NCI-H524 (cell line): ENCODE measurements around the gene IGFALS.
A peak's percentile ranks its signal among the peaks of the same experiment; 100 is the strongest.
"Not testable (repeated sequence)": the region's sequence is repeated elsewhere in the genome, so short reads cannot be mapped to it uniquely, and the experiment has no call there.

Experiments
- DNase-seq, 2 experiments: peaks; one replicate each; lab custom pipeline; 2025; lab: John Stamatoyannopoulos, UW

The IGFALS gene

DNA sequence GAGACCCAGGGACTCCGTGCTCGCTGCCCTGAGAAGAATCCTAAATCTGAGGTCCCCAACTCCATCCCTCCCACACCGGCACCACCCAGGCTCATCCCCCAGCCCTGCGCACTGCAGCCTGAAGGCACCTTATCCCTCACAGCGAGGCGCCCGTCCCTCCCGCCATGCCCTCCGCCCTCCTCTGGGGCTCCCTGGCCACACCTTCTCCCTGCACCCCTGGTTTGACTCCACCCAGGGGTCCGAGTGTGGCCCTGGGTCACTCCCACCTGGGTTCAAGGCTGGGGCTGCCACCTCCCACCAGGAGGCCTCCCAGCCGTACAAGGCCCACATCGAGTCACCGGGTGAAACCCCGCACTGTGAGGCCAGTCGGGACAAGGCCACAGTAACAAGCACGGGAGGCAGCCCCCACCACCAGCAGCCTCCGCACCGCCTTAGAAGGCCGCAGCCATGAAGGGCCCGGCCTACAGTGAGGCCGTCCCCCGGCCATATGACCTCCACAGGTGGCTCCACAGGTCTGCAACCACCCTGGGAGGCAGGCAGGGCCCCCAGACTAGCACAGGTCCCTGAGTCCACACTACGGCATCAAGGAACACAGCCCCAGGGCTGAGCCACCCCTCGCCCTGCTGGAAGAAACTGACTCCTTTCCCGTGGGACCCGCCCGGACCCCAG, 24.8 kb upstream of the IGFALS start:
- DNase-seq, result no peak

DNA sequence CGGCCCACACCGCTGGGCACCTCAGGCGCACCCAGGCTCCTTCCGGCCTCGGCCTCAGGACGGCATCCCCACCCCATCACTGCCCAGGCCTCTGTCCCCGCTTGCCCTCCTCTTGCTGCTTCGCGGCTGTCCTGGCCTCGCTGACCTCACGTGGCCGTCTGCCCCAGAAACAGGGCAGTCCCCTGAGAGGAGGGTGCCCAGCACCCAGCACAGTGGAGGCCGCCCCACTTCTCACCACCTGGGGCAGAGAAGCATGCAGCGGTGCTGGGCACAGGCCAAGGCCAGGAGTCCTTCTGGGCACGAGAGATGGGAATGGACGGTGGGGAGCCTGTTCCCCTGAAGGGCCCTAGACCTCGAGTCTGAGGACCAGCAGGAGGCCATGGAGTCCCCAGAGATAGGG, 24.2 kb upstream of the IGFALS start:
- no peak for DNase-seq

DNA sequence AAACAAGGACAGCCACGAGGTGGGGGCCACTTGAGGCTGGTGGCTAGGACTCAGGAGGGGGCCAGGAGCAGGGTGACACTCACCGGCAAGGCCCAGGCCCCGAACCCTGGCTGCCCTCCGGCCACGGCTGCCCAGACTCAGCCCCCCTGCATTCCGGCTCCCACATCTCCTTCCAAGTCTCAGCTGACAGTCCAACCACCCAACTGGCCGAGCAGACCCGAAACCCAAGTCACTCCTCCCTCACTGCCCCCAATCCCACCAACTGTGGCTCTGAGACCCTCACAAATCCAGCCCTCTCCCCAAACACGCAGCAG, 23.7 kb upstream of the IGFALS start:
- DNase-seq, result no peak

DNA sequence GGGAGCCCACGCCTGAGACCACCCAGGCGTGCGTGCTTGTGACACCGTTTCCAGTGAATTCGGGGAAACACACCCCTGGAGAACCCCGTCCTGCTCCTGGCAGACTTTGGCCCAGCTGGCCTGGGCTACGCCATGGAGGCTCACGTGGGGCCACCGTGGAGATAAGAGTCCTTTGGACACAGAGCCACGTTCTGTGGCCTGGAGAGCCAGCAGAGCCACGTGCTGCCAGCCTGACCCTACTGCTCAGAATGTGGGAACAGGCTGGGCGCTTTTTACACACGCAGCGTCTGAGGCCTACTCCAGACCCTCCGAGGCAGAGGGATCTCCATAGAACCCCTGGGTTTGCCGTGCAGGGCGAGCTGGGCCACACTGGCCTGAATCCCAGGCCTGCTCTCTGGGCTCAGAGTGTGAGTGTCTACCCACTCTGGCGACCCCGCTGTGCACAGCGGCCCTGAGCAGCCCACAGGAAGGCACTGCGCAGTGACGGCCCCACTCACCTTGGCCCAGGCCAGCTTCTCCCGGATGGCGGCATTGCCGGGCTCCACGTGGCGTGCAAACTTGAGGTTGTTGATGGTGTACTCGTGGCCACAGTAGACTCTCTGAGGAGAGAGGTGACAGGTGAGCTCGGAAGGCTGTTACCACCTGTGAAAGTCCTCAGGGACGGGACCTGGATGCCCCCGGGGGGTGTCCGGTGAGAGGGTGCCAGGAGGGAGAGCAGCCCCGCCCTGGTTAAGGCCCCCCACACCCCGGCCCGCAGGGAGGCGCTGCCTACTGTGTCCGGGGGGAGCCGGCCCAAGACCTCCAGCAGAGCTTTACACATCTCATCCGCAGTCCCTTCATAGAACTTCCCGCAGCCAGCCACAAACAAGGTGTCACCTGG, 23.1 kb upstream of the IGFALS start:
- DNase-seq, result no peak

DNA sequence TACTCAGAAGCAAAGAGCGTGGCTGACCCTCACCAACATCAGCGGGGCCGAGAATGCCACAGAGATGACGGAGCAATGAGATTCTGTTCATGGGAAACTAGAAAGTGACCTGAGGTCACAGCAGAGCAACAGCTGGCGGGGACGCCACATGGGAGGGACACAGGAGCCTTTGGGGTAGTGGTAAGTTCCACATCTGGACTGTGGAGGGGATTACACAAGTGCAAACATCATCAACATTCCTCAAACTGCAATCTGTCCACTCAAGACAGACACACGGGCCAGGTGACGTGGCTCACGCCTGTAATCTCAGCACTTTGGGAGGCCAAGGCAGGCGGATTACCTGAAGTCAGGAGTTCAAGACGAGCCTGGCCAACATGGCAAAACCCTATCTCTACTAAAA, 22.0 kb upstream of the IGFALS start:
- DNase-seq, result no peak

DNA sequence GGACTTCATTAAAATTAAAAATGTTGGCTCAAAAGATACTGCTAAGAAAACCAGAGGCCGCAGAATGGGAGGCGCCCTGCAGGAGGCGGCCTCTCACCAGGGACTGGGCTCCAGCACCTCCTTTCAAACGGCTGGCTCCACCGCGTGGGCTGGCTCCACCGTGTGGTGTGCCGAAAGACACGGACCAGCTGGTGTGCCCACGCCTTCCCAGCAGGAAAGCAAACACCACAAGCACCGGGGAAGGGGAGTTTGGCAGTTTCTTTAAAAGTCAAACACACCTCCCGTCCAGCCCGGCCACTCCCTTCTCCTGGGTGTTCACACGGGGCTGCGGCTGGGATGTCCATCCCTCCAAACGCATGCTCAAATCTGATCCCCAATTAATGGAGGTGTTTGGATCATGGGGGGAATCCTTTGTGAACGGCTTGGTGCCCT, 19.2 kb upstream of the IGFALS start:
- DNase-seq, result peak; percentile 70 to 83

DNA sequence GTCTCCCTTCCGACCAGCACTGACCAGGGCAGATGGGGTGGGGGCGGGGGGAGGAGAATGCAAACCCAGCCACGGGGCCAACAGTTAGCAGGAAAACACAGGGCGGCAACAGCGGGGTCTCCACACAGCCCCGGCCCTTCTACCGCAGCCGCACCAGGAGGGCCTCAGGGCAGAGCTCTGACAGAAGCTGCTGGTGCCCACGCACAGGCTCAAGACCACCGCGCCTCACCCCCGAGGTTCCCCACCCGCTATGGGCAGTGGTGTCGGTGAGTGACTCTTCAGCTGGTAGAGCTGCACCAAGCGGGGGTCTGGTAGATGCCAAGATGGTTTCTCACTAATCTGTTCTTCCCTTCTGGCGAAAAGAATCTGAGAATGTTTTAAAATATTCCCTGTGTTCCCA, 17.0 kb upstream of the IGFALS start:
- DNase-seq, result no peak

DNA sequence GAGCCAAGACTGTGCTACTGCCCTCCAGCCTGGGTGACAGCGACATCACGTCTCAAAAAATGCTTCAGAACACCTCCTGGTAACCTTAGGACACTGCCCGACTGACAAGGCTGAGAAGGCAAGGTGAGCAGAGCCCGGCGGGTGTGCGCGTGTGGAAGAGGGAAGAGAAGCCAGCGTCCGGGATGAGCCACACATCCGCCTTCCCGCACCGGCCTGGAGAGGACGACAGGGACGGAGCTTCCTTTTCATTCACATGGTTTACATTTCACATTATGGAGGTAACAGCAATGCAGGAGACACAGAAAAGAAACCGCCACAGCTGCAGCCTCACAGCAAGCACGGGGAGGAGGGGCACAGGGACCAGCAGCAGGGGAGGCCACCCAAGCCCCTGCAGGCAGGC, 16.6 kb upstream of the IGFALS start:
- no peak for DNase-seq

DNA sequence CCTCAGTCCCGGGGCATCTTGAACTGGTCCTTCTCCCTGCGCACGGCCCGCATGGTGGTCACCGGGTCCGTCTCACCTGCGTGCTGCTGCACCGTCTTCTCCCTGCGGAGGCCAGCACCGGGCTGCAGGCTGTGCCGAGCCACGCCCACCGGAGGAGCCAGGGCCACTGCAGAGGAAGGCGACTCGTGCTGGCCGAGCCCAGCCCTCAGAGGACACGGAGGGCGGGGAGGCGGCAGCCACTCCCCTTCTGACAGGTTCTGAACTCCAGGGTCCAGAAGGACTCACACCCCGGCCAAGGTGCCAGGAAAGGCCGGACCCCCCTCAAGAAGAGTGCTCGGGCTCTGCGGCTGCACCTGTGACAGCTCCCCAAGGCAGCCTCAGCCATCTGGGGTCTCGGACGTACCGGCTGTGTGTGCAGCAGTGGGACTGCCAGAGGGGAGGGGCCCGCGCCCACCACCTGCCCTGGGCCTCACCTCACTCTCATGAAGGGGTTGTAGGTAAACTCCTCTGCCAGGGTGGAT, 15.8 kb upstream of the IGFALS start:
- no peak for DNase-seq

DNA sequence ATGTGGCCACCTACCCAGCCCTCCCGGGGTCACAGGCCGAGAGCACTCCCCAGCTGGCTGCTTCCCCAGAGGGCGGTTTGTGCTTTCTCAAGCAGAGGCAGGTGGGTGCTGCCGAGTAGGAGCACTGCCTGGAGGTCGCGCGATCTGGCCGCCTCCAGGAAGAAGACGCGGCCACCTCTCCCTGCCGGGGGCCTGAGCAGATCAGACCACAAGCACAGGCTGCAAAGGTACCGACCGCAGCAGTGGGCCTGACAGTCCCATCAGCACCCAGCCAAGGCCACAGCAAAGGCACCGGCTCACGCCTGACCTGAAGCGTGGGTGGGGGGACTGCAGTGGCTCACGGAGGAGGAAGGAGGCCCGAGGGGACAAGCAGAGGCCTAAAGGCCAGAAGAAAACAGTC, 15.2 kb upstream of the IGFALS start:
- no peak for DNase-seq

DNA sequence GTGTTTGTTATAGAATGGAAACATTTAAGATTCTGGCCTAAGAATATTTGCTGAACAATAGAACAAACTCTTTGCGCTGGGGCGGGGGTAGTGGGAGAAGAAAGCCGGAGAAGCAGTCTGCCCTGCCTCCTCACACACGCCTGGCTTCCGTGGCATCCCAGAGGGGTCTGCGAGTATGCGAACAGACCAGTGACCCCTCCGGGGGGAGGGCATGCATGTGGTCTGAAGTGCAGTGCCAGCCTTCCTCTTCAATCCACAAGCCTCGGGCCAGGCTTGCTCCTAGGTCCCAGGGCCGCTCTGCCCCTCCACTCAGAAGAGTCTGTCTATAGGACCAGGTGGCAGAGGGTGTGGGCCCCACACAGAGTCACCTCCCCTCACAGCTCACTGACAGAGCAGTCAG, 14.1 kb upstream of the IGFALS start:
- no peak for DNase-seq

DNA sequence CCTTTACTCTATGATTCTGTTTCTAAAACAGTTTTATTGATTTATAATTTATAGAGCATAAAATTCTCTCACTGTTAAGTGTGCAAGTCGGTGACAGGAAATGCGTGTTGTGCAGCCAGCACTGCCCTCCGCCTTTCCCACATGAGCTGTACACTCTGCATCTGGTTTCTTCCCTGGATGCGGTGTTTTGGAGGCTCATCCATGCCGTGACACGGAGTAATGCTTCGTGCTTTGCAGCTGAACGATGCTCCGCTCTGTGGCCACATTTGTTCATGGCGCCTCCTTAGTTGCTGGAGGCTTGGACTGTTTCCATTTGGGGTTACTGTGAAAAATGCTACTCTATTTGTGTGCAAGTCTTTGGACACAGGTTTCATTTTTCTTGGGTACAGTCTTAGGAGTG, 7.2 kb upstream of the IGFALS start:
- DNase-seq, result no peak

DNA sequence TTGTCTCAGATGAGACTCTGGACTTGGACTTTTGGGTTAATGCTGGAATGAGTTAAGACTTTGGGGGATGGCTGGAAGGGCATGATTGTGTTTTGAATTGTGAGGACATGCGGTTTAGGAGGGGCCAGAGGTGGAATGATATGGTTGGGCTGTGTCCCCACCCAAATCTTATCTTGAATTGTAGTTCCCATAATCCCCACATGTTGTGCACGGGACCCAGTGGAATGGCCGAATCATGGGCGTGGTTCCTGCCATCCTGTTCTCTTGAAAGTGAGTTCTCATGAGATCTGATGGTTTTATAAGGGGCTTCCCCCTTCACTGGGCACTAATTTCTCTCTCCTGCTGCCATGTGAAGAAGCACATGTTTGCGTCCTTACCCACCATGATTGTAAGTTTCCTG, 5.8 kb upstream of the IGFALS start:
- DNase-seq, result not testable (repeated sequence)

DNA sequence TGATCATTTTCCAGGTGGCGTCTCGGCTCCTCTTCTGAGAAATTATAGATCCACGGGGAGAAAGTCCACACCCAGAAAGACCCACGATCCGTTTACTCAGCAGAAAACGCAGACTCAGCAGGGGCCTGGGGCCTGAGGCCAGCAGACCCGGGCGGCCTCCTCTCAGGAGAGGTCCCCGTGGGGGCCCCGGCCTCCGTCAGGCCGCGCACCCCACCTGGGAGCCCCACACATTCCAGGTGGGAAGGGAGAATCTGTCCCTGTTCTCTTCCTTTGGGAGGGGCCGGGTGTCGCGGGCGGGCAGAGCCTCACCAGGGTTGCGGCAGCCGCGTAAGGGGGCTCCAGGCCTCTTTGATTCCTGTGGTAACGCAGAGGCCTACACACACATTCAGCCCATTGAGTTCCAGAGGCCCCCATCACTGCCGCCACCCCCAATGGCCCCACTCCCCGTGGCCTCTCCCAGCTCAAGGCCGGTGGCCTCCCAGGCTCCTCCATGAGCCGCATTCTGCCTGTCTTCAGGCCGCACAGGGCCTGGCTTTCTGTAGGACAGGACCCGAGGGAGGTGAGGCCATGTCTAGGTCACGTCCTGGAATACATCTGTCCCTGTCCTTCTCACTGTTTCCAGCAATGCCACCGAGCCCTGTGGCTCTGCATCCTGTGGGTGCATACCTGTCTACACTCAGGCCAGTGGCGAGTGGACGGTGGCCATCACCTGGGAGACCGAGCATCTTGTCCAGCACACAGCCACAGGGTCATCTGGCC, 1.6 kb upstream of the IGFALS start:
- no peak for DNase-seq

DNA sequence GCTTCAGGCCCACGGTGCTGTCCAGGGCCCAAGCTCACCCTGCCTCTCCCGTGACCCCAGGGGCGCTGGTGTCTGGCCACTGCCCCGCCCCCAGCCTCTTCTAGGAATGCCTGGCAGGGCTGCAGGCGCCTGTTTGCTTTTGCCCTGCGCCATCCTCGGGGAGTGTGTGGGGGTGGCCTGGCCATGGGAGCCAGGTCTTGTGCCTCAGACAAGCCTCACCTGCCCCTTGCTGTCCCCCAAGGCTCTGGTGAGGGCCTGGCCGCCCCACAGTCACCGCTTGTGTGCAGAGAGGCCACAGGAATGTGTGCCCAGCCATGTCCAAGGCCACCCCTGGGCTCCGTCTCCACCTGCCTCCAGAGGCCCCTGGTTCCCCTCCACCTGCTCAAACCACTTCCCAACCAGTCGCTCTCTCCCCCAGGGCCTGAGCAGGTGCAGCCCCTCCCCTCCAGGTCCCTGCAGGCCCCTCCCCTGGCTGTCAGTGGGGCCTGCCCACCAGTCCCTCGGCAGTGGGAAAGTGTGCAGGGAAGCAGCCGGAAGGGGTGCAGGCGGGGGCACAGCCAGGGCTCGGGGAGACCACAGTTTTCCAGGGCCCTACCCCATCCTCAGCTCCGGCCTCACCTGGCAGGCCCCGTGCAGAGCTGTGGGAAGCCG, 841 bp upstream of the IGFALS start:
- no peak for DNase-seq

DNA sequence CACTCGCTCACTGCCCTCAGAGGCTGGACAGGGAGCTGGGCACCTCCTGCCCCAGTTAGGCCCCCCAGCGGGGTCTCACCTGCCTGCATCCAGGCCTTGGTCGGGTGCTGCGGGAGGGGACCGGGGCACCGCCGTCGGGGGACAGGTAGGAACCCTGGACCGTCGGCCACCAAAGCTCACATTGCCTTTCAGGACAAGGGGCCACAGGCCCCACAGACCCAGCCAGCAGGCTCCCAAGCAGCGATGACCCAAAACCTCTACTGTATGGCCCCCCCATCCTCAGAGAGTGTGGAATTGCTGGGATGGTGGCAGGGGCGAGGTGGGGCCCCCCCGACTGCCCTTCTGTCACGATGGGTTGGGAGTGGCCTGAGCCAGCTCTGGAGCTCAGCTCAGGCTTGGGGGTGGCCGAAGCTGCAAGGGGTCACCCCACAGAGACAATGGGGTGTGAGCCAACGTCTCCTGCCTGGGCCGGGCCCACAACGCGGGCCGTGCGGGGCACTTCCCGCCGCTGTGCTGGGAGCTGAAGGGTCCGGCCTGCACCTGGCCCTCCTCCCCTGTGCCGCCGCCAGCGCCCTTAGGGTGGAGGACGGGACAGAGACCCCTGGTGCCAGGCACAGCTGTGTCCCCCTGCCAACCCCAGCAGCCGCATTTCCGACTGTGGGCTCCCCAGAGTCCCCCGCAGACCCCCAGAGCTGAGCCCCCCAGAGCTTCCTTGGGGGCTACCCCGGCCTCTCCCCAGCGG, 498 bp downstream of the IGFALS start:
- no peak for DNase-seq

DNA sequence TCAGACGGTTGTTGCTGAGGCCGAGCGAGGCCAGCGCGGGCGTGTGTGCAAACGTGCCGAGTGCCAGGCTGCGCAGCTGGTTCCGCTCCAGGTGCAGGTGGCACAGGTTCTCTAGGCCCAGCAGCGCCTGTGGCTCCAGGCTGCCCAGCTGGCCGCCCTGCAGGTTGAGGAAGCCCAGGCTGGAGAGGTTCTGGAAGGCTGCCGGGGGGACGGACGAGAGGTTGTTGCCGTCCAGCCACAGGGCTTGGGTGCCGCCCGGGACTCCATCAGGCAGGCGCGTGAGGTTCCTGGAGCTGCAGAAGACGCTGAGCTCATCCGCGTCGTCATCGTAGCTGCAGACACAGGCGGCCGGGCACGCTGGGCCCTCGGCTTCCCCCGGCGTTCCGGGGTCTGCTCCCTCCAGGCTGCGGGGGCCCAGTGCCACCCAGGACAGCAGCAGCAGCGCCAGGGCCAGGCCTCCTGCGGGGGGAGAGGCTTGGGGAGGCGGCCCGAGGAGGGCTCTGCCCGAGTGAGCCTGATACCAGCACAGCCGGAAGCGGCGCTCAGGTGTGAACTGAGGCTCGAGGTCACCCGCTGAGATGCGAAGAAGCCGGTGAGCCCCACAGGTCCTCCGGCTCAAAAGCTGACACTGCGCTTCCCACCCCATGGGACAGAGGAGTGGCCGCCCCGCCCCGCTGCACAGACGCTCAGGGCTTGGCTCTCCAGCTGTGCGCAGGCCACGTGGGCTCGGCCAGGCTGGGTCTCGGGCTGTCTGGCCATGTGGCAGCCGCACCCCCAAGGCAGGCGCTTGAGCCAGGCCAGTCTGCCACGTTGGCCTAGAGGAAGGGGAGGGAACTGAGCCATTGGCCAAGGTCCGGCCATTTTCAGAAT, 1.3 kb downstream of the IGFALS start:
- DNase-seq, result no peak

DNA sequence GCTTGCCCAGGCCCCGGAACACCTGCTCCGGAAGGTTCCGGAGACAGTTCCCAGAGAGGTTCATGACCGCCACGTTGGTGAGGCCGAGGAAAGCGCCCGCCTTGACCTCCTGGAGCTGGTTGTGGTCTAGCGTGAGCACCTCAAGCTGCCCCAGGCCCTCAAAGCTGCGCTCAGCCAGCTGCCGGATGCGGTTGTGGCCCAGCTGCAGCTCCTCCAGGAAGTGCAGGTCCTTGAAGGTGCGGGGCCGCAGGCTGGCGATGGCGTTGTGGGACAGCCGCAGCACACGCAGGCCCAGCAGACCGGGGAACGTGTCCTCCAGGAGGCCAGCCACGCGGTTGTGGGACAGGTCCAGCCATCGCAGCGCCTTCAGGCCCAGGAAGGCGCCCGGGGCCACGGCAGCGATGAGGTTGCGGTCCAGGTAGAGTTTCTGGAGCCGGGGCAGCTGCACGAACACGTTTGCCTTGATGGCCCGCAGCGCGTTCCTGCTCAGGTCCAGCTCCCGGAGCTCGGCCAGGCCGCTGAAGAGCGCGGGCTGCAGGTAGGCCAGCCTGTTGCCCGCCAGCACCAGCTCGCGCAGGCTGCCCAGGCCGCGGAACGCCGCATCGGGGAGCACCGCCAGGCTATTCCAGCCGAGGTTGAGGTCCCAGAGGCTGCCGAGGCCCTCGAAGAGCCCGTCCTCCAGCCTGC, 2.1 kb downstream of the IGFALS start:
- DNase-seq, result no peak

DNA sequence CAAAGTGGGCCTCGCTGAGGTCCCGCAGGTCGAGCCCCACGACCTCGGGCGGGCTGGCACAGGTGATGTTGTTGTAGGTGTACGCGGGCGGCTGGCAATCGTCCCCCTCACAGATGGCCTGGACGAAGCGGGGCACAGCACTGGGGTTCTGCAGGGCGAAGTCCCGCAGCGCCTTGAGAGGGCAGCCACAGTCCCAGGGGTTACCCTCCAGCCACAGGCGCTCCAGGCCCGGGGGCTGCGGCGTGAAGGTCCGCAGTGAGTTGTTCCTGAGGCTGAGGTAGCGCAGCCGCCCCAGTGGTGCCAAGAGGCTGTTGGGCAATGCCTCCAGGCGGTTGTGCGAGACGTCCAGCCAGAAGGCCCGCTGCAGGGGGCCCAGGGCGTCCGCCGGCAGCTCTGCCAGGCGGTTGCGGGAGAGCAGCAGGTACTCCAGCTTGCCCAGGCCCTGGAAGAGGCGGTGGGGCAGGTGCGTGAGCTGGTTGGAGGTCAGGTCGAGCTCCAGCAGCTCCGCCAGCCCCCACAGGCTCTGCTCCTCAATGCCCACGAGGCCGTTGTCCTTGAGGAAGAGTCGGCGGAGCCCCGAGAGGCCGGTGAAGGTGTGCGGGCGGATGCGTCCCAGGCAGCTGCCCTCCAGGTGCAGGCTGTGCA, 2.8 kb downstream of the IGFALS start:
- no peak for DNase-seq

DNA sequence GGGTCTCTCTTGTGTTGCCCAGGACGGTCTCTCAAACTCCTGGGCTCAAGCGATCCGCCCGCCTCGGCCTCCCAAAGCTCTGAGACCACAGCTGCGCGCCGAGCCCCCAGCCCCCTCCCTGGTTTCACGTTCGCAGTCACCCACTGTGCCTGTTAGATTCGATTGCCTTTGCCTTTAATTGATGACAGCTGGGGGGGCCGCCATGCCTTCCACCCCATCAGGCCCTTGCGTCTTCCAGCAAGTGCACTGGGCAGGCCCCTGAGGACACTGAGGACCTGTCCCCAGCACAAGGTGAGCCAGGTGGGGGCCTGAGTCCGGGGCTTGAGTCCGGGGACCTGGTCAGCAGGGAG, 3.3 kb downstream of the IGFALS start:
- no peak for DNase-seq
